GM19025 (cell line): ENCODE measurements around the gene ARAF.
A peak's percentile ranks its signal among the peaks of the same experiment; 100 is the strongest.

ENCODE experiments used
- ATAC-seq: cut with Tn5 transposase; IDR thresholded peaks from one replicate; pipeline ENCODE4 v1.9.1; 2021; ENCODE audit warnings: mild to moderate bottlenecking, low read depth, moderate library complexity; ENCODE audit not compliant: unreplicated experiment

ARAF gene

GRCh38 chrX:47618923-47619485 lies 58.0 kb downstream of the ARAF start:
- no peak for ATAC-seq

- peak; percentile 81 for ATAC-seq
Measured at GRCh38 chrX:47619486-47620302, 58.7 kb downstream of the ARAF start, which contains the start of gene SYN1. Gene SYN1, minus strand, starts transcription at chrX:47619857. Its CDS starts 129 bp downstream, at chrX:47619728.

- ATAC-seq = no peak
Measured at GRCh38 chrX:47620303-47620685, 59.3 kb downstream of the ARAF start.
